ACC112 (cell line): ENCODE measurements around the gene EIF4G3.
"Not testable (repeated sequence)": the region's sequence is repeated elsewhere in the genome, so short reads cannot be mapped to it uniquely, and the experiment has no call there.

ENCODE experiments used
- H2AFZ ChIP-seq: fragments of 200-600 bp; sonication (generic); one replicate; pipeline ENCODE4 v1.6.0; 2017; ENCODE audit warnings: antibody characterized with exemption, low read length; ENCODE audit not compliant: unreplicated experiment
- H3K27ac ChIP-seq: fragments of 200-600 bp; sonication (generic); 2 replicates; pipeline ENCODE4 v1.5.1; 2014; ENCODE audit warnings: low read depth, mild to moderate bottlenecking, antibody characterized with exemption, low read length, moderate library complexity
- H3K27me3 ChIP-seq: fragments of 200-600 bp; sonication (generic); 2 replicates; pipeline ENCODE4 v1.6.1; 2014; ENCODE audit warnings: mild to moderate bottlenecking, antibody characterized with exemption, low read length, moderate library complexity, mixed read lengths; ENCODE audit not compliant: insufficient read depth
- H3K36me3 ChIP-seq: fragments of 200-600 bp; sonication (generic); 2 replicates; pipeline ENCODE4 v1.6.1; 2016; ENCODE audit warnings: mild to moderate bottlenecking, antibody characterized with exemption, low read length, moderate library complexity, mixed read lengths; ENCODE audit not compliant: insufficient read depth
- H3K4me1 ChIP-seq: fragments of 200-600 bp; sonication (generic); one replicate; pipeline ENCODE4 v1.6.1; 2016; ENCODE audit warnings: low read length, mixed read lengths; ENCODE audit not compliant: insufficient read depth, unreplicated experiment, control insufficient read depth
- H3K4me3 ChIP-seq: fragments of 200-600 bp; sonication (generic); 2 replicates; pipeline ENCODE4 v1.5.1; 2014; ENCODE audit warnings: mild to moderate bottlenecking, low read depth, low read length
- H3K79me2 ChIP-seq: fragments of 200-600 bp; sonication (generic); one replicate; pipeline ENCODE4 v1.6.0; 2016; ENCODE audit warnings: low read length; ENCODE audit not compliant: control insufficient read depth, unreplicated experiment, insufficient read depth

EIF4G3 gene

GRCh38 chr1:21035794-21036193 is 140.9 kb downstream of the EIF4G3 start:
- no peak overlapping the region for H3K27ac ChIP-seq
- no peaks in the 10 kb centered on the region for H3K4me1 ChIP-seq
- peaks cover 2% of the 10 kb centered on the region; the same call in 1 of the 2 replicates for H3K36me3 ChIP-seq
- no peaks in the 10 kb centered on the region for H3K27me3 ChIP-seq
- H3K79me2 ChIP-seq: peaks cover 31% of the 10 kb centered on the region
- H2AFZ ChIP-seq: no peak overlapping the region
- no peak overlapping the region for H3K4me3 ChIP-seq

GRCh38 chr1:21034725-21035628 is 141.7 kb downstream of the EIF4G3 start:
- no peaks in the 10 kb centered on the region for H3K4me1 ChIP-seq
- no peak overlapping the region for H3K27ac ChIP-seq
- H3K4me3 ChIP-seq: no peak overlapping the region
- H2AFZ ChIP-seq: no peak overlapping the region
- H3K27me3 ChIP-seq: no peaks in the 10 kb centered on the region
- H3K36me3 ChIP-seq: peaks cover 2% of the 10 kb centered on the region; the same call in 1 of the 2 replicates
- H3K79me2 ChIP-seq: peaks cover 27% of the 10 kb centered on the region

GRCh38 chr1:21032741-21033140 is 144.0 kb downstream of the EIF4G3 start:
- H3K27me3 ChIP-seq: no peaks in the 10 kb centered on the region
- H3K4me3 ChIP-seq: no peak overlapping the region
- H2AFZ ChIP-seq: no peak overlapping the region
- peaks cover 1% of the 10 kb centered on the region; the same call in 1 of the 2 replicates for H3K36me3 ChIP-seq
- peaks cover 4% of the 10 kb centered on the region for H3K4me1 ChIP-seq
- no peak overlapping the region for H3K27ac ChIP-seq
- H3K79me2 ChIP-seq: peaks cover 14% of the 10 kb centered on the region

GRCh38 chr1:21030181-21030580 is 146.5 kb downstream of the EIF4G3 start:
- H3K27ac ChIP-seq: no peak overlapping the region
- no peak overlapping the region for H3K4me3 ChIP-seq
- no peaks in the 10 kb centered on the region for H3K36me3 ChIP-seq
- H3K79me2 ChIP-seq: peaks cover 11% of the 10 kb centered on the region
- H3K27me3 ChIP-seq: no peaks in the 10 kb centered on the region
- H3K4me1 ChIP-seq: peaks cover 5% of the 10 kb centered on the region
- H2AFZ ChIP-seq: no peak overlapping the region

DNA sequence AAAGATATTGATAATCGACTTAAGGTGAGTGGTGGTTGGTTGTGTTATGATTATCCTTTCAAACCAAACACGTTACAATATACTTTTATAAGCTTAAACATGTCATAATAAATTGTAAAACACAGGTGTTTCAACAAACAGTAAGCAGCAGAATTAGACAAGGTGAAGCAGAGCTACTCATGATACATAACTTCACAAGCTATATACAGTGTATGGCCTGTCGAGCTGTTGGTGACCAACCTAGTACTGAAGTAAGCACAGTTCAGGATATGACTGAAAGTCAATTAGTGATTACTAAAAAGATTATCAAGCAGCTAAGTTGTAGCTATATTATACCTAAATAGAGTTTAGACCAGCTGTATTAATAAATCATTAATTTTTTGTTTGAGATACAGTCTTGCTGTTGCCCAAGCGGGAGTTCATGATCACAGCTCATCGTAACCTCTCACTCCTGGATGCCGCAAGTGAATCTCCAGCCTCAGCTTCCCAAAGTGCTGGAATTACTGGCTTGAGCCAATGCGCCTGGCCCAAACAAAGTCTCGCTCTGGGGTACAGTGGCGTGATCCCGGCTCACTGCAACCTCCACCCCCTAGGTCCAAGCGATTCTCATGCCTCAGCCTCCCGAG is 148.1 kb downstream of the EIF4G3 start:
- H2AFZ ChIP-seq: no peak overlapping the region
- H3K36me3 ChIP-seq: no peaks in the 10 kb centered on the region; the same call in 1 of the 2 replicates
- H3K27me3 ChIP-seq: no peaks in the 10 kb centered on the region
- H3K4me3 ChIP-seq: no peak overlapping the region
- H3K27ac ChIP-seq: no peak overlapping the region
- H3K79me2 ChIP-seq: peaks cover 15% of the 10 kb centered on the region
- peaks cover 5% of the 10 kb centered on the region for H3K4me1 ChIP-seq

DNA sequence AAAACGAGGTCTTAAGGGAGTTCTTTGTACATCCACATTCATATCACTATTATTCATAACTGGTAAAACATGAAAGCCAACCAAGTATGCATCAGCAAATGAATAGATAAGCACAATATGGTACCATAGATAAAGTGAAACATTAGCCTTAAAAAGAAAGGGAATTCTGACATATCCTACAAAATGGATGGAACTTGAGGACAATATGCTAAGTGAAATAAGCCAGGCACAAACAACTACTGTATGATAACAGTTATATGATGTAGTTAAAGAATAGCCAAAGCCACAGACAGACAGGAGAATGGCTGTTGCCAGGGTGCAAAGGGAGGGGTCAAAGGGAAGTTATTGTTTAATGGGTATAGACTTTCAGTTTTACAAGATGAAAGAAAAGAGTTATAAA is 148.9 kb downstream of the EIF4G3 start:
- no peak overlapping the region for H3K27ac ChIP-seq
- no peaks in the 10 kb centered on the region for H3K27me3 ChIP-seq
- H3K4me3 ChIP-seq: no peak overlapping the region
- H3K36me3 ChIP-seq: no peaks in the 10 kb centered on the region; the same call in 1 of the 2 replicates
- peaks cover 6% of the 10 kb centered on the region for H3K4me1 ChIP-seq
- H2AFZ ChIP-seq: no peak overlapping the region
- H3K79me2 ChIP-seq: peaks cover 15% of the 10 kb centered on the region

DNA sequence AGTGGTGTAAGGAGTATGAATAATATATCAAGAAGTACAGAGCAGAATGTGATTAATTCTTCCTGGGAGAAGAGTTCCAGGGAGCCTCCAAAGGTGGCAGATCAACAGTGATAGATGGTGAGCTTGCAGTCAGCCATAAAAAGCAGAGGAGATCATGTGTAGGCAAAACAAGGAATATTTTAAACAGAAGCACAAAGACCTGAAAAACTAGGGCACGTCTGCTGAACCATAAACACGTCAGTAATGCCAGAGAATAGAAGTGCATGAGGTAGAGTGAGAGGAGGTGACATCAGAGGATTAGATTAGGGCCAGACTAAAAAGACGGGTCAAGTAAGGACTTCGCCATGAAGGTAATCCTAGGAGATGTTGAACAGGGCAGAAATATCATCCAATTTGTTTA is 151.8 kb downstream of the EIF4G3 start:
- Histone ChIP-seq H3K4me3 (no peak overlapping the region), H3K4me1 (peaks cover 22% of the 10 kb centered on the region), H3K79me2 (peaks cover 17% of the 10 kb centered on the region), H3K27ac (no peak overlapping the region), H3K36me3 (no peaks in the 10 kb centered on the region; the same call in 1 of the 2 replicates), H3K27me3 (no peaks in the 10 kb centered on the region), H2AFZ (no peak overlapping the region)

- H3K27ac ChIP-seq, H3K27me3 ChIP-seq, H3K36me3 ChIP-seq, H2AFZ ChIP-seq, H3K4me3 ChIP-seq: not testable (repeated sequence)
- Histone ChIP-seq H3K79me2 (peaks cover 18% of the 10 kb centered on the region), H3K4me1 (peaks cover 23% of the 10 kb centered on the region)
Observed at GRCh38 chr1:21024136-21024896, 152.4 kb downstream of the EIF4G3 start.

DNA sequence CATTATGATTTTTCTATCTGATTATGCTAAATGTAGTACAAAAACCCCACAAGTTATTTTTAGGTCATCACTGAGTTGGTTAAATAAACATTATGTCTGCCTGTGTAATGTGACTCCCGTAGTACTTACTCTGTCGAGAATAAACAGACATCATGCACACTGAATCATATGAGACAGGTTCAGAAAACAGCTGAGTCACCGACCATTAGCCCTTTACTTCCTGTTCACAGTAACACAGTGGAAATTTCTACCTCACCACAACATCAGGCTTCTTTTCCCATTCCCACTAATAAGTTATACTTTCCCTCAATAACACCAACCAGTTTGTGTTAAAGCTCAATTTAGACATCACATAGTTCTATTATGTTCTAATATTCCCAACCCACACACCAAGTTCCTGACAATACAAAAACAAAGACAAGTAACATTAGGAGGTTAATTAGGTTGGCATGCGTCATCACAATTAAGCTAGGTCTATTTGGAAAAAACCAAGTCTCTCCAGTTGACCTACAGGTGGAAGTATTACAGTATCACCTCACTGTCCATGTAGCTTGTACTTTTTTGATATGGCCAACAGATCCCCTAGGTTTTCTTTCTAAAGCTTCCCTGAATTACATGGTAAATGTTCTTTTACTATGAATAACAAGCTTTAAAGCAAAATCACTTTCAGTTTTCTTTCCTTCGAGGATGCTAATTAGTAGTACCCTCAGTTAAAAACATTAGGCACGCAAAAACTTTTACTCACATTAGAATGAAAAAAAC is 154.2 kb downstream of the EIF4G3 start:
- peak overlapping the region; percentile 62 for H3K4me3 ChIP-seq
- no peaks in the 10 kb centered on the region; the same call in 1 of the 2 replicates for H3K36me3 ChIP-seq
- H2AFZ ChIP-seq: no peak overlapping the region
- H3K27me3 ChIP-seq: no peaks in the 10 kb centered on the region
- peaks cover 21% of the 10 kb centered on the region for H3K79me2 ChIP-seq
- peaks cover 26% of the 10 kb centered on the region for H3K4me1 ChIP-seq
- H3K27ac ChIP-seq: peak overlapping the region; percentile 96

- Histone ChIP-seq H3K27ac (peak overlapping the region; percentile 96), H3K4me1 (peaks cover 26% of the 10 kb centered on the region), H3K27me3 (no peaks in the 10 kb centered on the region), H2AFZ (no peak overlapping the region), H3K4me3 (no peak overlapping the region), H3K79me2 (peaks cover 28% of the 10 kb centered on the region), H3K36me3 (no peaks in the 10 kb centered on the region; the same call in 1 of the 2 replicates)
Observed at GRCh38 chr1:21021311-21021710, 155.4 kb downstream of the EIF4G3 start.
